AG10803 (cell line): ENCODE results near the gene SPEG.

ENCODE experiments used
- DNase-seq: peaks from one replicate; pipeline ENCODE4 v3.0.0; 2010; ENCODE audit warnings: low read depth
- H3K4me3 ChIP-seq: 2 replicates; pipeline ENCODE4 v1.5.1; 2011; ENCODE audit warnings: mild to moderate bottlenecking, low read length, control low read depth
- TF ChIP-seq, protein P1 (sequence below): conservative IDR thresholded peaks from 2 replicates; pipeline ENCODE4 v1.5.1; 2011; ENCODE audit warnings: mild to moderate bottlenecking, low read length, control low read depth, inconsistent platforms

Gene SPEG

GRCh38 chr2:219445220-219445640, 10.6 kb downstream of the SPEG start:
- no peak overlapping the region for H3K4me3 ChIP-seq
- no peak for DNase-seq
- TF ChIP-seq, protein P1, sequence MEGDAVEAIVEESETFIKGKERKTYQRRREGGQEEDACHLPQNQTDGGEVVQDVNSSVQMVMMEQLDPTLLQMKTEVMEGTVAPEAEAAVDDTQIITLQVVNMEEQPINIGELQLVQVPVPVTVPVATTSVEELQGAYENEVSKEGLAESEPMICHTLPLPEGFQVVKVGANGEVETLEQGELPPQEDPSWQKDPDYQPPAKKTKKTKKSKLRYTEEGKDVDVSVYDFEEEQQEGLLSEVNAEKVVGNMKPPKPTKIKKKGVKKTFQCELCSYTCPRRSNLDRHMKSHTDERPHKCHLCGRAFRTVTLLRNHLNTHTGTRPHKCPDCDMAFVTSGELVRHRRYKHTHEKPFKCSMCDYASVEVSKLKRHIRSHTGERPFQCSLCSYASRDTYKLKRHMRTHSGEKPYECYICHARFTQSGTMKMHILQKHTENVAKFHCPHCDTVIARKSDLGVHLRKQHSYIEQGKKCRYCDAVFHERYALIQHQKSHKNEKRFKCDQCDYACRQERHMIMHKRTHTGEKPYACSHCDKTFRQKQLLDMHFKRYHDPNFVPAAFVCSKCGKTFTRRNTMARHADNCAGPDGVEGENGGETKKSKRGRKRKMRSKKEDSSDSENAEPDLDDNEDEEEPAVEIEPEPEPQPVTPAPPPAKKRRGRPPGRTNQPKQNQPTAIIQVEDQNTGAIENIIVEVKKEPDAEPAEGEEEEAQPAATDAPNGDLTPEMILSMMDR: no peak

DNA sequence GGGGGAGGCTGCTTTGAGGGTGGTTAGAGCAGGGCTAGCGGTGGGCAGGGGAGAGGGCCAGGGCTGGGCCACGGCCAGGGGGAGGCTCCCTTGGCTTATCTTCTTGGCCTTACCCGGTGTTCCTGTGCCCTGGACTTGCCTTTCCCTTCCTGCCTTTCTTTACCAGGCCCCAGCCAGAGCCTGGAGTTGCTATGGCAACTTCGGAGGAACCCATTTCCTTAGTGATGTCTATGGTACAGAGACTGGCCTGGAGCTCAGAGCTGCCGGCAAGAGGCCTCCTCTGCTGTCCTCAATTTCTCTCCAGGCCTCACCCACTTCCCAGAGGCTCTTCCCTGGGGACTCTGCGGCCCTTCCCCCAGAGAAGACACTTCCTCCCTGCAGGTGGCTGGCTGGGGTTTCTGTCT, 11.5 kb downstream of the SPEG start:
- no peak overlapping the region for H3K4me3 ChIP-seq
- TF ChIP-seq, protein P1: no peak
- DNase-seq: peak; percentile 71

GRCh38 chr2:219446689-219447088, 12.0 kb downstream of the SPEG start:
- TF ChIP-seq, protein P1: no peak
- no peak overlapping the region for H3K4me3 ChIP-seq
- no peak for DNase-seq

GRCh38 chr2:219447242-219448098, 12.8 kb downstream of the SPEG start:
- H3K4me3 ChIP-seq: no peak overlapping the region
- TF ChIP-seq, protein P1: no peak
- DNase-seq: no peak

DNA sequence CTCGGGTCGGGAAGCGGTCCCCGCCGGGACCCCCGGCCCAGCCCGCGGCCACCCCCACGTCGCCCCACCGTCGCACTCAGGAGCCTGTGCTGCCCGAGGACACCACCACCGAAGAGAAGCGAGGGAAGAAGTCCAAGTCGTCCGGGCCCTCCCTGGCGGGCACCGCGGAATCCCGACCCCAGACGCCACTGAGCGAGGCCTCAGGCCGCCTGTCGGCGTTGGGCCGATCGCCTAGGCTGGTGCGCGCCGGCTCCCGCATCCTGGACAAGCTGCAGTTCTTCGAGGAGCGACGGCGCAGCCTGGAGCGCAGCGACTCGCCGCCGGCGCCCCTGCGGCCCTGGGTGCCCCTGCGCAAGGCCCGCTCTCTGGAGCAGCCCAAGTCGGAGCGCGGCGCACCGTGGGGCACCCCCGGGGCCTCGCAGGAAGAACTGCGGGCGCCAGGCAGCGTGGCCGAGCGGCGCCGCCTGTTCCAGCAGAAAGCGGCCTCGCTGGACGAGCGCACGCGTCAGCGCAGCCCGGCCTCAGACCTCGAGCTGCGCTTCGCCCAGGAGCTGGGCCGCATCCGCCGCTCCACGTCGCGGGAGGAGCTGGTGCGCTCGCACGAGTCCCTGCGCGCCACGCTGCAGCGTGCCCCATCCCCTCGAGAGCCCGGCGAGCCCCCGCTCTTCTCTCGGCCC, 13.6 kb downstream of the SPEG start:
- DNase-seq: no peak
- TF ChIP-seq, protein P1: no peak
- no peak overlapping the region for H3K4me3 ChIP-seq

DNA sequence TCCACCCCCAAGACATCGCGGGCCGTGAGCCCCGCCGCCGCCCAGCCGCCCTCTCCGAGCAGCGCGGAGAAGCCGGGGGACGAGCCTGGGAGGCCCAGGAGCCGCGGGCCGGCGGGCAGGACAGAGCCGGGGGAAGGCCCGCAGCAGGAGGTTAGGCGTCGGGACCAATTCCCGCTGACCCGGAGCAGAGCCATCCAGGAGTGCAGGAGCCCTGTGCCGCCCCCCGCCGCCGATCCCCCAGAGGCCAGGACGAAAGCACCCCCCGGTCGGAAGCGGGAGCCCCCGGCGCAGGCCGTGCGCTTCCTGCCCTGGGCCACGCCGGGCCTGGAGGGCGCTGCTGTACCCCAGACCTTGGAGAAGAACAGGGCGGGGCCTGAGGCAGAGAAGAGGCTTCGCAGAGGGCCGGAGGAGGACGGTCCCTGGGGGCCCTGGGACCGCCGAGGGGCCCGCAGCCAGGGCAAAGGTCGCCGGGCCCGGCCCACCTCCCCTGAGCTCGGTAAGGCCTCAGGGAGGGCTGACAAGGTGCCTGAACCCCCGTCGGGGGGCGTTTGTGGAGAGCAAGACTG, 14.2 kb downstream of the SPEG start:
- H3K4me3 ChIP-seq: no peak overlapping the region
- TF ChIP-seq, protein P1: no peak
- no peak for DNase-seq
